Mesothelial cell of epicardium (in vitro differentiated cells): Measurements from ENCODE around the gene ICAM2. TPM values are rescaled to one million over a fixed set of nuclear protein-coding genes. Genes with fewer than 3 reads are reported as not detected.

Experiments
- DNase-seq, 2 experiments: peaks; one replicate each; pipeline ENCODE4 v3.0.0; 2021; ENCODE audit warnings: low spot score in 2 of 2; ENCODE audit not compliant: unreplicated experiment in 2 of 2
- H3K27ac Mint-ChIP-seq: 2 replicates; pipeline ENCODE4 v1.8.0; 2021; ENCODE audit warnings: mixed read lengths
- H3K27me3 Mint-ChIP-seq: 2 replicates; pipeline ENCODE4 v1.8.0; 2021; ENCODE audit warnings: low read depth, mixed read lengths
- H3K36me3 Mint-ChIP-seq: 2 replicates; pipeline ENCODE4 v1.8.0; 2021; ENCODE audit warnings: mixed read lengths
- H3K4me1 Mint-ChIP-seq: 2 replicates; pipeline ENCODE4 v1.8.0; 2021; ENCODE audit warnings: mixed read lengths
- H3K4me3 Mint-ChIP-seq: 2 replicates; pipeline ENCODE4 v1.8.0; 2021; ENCODE audit warnings: mild to moderate bottlenecking, moderate library complexity, mixed read lengths
- H3K9me3 Mint-ChIP-seq: 2 replicates; pipeline ENCODE4 v1.8.0; 2021; ENCODE audit warnings: mixed read lengths
- CTCF ChIP-seq: fragments of 200-600 bp; sonication (generic); IDR thresholded peaks from one replicate; pipeline ENCODE4 v1.5.0; 2021; ENCODE audit warnings: antibody characterized with exemption; ENCODE audit not compliant: unreplicated experiment
- total RNA-seq: library from RNA; stranded (reverse); gene quantifications from 3 replicates; pipeline ENCODE4 v1.2.1, GENCODE V29; 2021

ICAM2 gene
- total RNA-seq, 1 donor from 2014 or later = 0.22 TPM

DNA sequence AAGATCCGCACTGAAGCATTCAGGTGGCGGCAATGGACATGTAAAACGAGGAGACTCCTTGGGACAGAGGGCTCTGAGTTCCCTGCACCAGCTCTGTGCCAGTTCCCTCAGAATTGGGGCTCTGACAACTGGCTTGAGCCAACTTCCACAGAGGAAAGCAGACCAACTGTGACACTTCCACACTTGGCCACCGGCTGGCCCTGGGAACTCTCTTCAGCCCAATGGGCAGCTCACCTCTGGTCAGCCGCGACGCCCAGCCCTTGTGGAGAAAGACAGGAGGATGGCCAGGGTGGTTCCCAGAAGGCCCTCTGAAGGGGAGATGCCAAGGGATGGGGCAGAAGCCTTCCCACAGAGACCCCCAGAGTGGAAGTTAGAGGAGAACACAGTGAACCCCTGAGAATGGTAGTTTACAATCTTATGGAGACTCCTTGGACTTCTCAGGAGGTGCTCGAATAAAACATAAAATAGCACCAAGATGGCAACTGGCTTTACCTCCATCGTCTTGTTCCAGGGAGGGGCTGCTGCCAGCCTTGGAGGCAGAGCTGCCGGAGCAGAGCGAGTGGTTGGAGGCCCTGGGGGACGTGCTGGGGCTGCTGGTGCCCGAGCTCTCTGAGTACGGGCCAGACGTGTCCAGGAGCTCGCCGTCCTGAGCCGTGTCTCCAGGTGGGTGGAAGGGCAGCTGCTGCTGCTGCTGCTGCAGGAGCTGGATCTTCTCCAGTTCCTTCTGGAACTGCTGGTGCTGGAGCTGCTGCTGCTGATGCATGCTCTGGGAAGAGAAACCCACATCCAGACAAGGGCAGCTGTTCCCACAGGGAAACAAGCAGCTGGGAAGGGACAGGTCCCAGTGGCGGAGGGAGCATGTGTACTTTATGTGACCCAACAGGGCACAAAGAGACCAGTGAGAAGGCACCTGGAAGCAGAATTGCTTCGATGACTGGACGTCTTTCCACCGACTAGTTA lies 35.0 kb upstream of the ICAM2 start:
- no peak for TF ChIP-seq CTCF
- Mint-ChIP-seq H3K9me3 (no peaks in the 10 kb centered on the region), H3K27ac (no peak overlapping the region), H3K4me3 (no peak overlapping the region), H3K27me3 (no peaks in the 10 kb centered on the region), H3K4me1 (peaks cover 11% of the 10 kb centered on the region), H3K36me3 (peaks cover 29% of the 10 kb centered on the region)
- DNase-seq = no peak

DNA sequence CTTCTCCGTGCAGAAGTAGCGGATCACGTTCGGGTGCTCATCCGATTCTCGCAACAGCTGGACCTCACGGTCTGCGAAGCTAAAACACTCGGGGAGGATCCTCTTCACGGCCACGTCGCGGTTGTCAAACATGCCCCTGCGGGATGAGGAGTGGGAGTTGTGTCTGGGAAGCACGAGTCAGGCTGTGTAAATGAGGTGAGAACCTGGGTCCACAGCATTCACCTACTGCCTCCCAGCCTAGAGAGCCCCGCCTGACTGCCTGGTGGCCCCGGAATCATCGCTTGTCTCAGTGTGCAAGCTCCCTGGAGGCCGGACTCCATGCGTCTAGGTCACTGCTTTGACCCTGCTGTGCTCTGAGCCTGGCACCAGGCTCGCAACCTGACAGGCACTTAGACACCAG lies 33.9 kb upstream of the ICAM2 start:
- no peaks in the 10 kb centered on the region for H3K9me3 Mint-ChIP-seq
- H3K36me3 Mint-ChIP-seq = peaks cover 26% of the 10 kb centered on the region
- H3K27me3 Mint-ChIP-seq = no peaks in the 10 kb centered on the region
- H3K27ac Mint-ChIP-seq = no peak overlapping the region
- peaks cover 11% of the 10 kb centered on the region for H3K4me1 Mint-ChIP-seq
- no peak for TF ChIP-seq CTCF
- no peak for DNase-seq
- H3K4me3 Mint-ChIP-seq = no peak overlapping the region

DNA sequence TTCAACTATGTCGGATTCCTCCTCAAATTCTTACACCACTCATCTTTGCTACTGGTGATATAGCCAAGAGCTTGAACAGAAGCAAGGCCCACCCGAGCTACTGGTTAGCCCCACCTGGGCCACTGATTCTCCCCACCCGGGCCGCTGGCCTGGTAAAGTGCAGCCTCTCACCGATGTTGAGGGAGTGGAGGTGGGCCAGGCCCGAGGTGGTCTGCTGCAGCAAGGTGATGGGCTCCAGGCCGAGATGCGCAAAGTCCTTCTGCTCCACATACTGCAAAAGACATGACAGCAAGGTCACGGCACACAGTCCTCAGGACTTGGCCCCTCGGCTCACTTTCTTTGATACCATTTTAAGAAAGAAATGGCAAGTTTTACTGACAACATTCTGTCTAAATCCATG lies 32.7 kb upstream of the ICAM2 start:
- Mint-ChIP-seq H3K27me3 (no peaks in the 10 kb centered on the region), H3K9me3 (no peaks in the 10 kb centered on the region), H3K4me3 (no peak overlapping the region), H3K36me3 (peaks cover 26% of the 10 kb centered on the region), H3K4me1 (peaks cover 4% of the 10 kb centered on the region), H3K27ac (no peak overlapping the region)
- DNase-seq = no peak
- TF ChIP-seq CTCF = no peak

- Mint-ChIP-seq H3K9me3 (no peaks in the 10 kb centered on the region), H3K4me1 (peaks cover 3% of the 10 kb centered on the region), H3K27me3 (no peaks in the 10 kb centered on the region), H3K27ac (no peak overlapping the region), H3K36me3 (peaks cover 36% of the 10 kb centered on the region), H3K4me3 (no peak overlapping the region)
- no peak for TF ChIP-seq CTCF
- DNase-seq = no peak
These were observed 30.7 kb upstream of the ICAM2 start for GRCh38 chr17:64051153-64051552.

- no peaks in the 10 kb centered on the region for H3K27me3 Mint-ChIP-seq
- H3K9me3 Mint-ChIP-seq = no peaks in the 10 kb centered on the region
- no peak for TF ChIP-seq CTCF
- H3K36me3 Mint-ChIP-seq = peaks cover 38% of the 10 kb centered on the region
- H3K4me3 Mint-ChIP-seq = no peak overlapping the region
- H3K27ac Mint-ChIP-seq = no peak overlapping the region
- no peaks in the 10 kb centered on the region for H3K4me1 Mint-ChIP-seq
- no peak for DNase-seq
These were observed 28.4 kb upstream of the ICAM2 start for GRCh38 chr17:64048805-64049204.
